ENCODE measurements around the gene APOL4.
"Not testable (repeated sequence)": the region's sequence is repeated elsewhere in the genome, so short reads cannot be mapped to it uniquely, and the experiment has no call there.

The APOL4 gene

DNA sequence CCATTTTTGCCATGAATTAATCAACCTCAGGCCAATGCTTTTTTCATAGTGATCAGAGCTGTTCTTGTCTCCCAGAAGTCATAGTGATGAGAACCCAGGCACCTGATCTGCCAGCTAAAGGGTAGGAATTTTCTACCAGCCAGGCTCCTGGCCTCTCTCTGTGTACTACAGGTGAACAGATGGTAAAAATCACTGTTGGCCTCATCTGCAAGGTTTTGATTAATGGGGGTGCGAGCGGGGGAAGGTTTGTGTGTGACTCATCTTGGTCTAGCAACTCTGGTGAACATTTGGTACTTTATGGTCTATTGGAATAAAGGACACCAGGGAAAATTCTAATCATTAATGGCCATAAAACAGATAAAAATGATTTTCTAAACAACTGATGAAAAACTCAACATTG is 14.4 kb upstream of the APOL4 start:
- H3K36me3 ChIP-seq = no peaks in the 10 kb centered on the region
- 0 out of 22 replicates have a peak, but pooled peaks cover 0 to under 1% (median 0%) of the 10 kb centered on the region in 11 experiments for H3K9me3 ChIP-seq (replicated peaks in 1 of 11)
- H3K4me3 ChIP-seq = no peak overlapping the region
- no peak overlapping the region for H3K4me2 ChIP-seq
- no peak for TF ChIP-seq Cebpa-rat (IDR thresholded peaks at IDR 0.05)
- H3K4me1 ChIP-seq = peaks cover 4 to 55% (median 31%) of the 10 kb centered on the region in 10 experiments
- no peak overlapping the region for H3K27ac ChIP-seq
- H4K20me1 ChIP-seq = no peaks in the 10 kb centered on the region
- no peaks in the 10 kb centered on the region for H3K27me3 ChIP-seq
- H3K9ac ChIP-seq = no peak overlapping the region

DNA sequence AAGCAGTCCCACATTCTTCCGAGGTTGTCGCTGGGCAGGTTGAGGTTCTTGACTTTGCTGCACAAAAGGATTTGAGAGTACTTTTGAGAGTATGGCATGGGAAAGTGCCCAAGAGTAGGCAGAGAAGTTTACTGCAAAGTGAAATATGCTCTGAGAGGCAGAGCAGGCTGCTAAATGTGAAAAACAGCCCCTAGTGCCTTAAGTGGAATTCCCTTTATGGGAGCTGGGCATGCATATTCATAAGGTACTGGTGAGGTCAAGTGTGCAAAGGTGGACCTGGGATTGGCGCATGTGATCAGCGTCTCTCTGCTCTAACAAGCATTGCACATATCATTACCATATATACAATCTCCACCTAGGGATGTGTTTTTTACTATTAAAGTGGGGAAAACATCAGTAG is 12.0 kb upstream of the APOL4 start:
- Histone ChIP-seq H3K27ac (no peak overlapping the region), H4K20me1 (no peaks in the 10 kb centered on the region), H3K4me3 (no peak overlapping the region), H3K4me1 (peaks cover 7 to 62% (median 36%) of the 10 kb centered on the region in 10 experiments), H3K9ac (no peak overlapping the region), H3K9me3 (replicated peaks in 1 of 11) (peaks cover 10 to 24% (median 22%) of the 10 kb centered on the region in 11 experiments; a peak in 20 of 22 replicates), H3K27me3 (no peaks in the 10 kb centered on the region), H3K4me2 (peak overlapping the region in 6 of 11 experiments; percentile 52 to 96 (median 76); a peak in 12 of 22 replicates), H3K36me3 (no peaks in the 10 kb centered on the region)
- no peak for TF ChIP-seq Cebpa-rat (IDR thresholded peaks at IDR 0.05)

DNA sequence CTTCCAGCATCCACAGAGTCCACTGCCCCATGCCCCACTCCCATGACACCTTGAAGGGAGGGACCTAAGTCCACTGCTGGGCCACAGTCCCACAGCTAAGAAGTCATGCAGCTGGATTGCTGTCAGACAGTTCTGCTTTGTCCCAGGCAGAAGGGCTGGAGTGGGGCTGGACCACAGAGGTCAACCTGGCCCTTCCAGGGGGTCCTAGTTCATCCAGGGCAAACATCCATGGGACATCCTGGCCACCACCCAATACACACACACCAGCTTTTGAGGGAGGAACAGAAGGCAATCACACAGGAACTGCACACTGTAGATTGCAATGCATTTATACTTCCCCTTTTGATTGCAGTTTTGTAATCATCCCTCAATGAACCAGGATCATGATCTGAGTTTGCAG is 11.3 kb upstream of the APOL4 start:
- Histone ChIP-seq H3K27me3 (no peaks in the 10 kb centered on the region), H3K4me1 (peaks cover 7 to 64% (median 36%) of the 10 kb centered on the region in 10 experiments), H3K4me3 (no peak overlapping the region), H3K27ac (peak overlapping the region in 3 of 11 experiments; percentile 24 to 56 (median 39); a peak in 6 of 22 replicates), H3K36me3 (no peaks in the 10 kb centered on the region), H3K4me2 (peak overlapping the region in 9 of 11 experiments; percentile 29 to 96 (median 73); a peak in 17 of 22 replicates), H3K9ac (no peak overlapping the region), H3K9me3 (replicated peaks in 1 of 11) (peaks cover 10 to 28% (median 25%) of the 10 kb centered on the region in 11 experiments; a peak in 20 of 22 replicates), H4K20me1 (no peaks in the 10 kb centered on the region)
- peak in 1 of 11 experiments; percentile 31; a peak in 1 of 22 replicates for TF ChIP-seq Cebpa-rat (IDR thresholded peaks at IDR 0.05)

DNA sequence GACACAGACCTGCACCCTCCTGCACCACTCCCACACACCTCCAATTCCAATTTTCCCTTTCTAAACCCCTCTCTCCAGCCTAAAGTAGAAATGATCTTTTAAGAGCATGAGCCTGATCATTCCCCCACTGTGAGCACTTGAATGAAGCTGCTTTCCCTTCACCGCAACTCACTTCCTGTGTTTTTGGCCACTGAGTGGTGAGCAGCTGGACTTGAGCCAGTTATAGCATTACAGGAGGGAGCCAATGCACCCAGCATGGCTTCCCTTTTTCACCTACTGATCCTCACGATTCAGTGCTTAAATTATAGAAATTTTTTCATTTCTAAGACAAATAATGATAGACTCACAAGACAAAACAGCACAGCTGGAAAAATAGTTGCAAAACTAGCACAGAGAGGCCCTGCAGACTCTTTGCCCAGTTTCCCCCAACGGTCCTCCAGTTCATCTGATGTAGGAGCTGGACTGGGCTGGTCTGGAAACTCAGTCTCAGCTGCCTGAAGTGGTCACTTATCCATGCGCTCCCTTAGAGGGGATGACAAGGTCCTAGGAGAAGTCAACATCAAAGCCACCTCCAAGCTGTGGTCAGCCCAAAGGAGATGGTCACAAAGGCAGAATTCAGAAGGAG is 9.7 kb upstream of the APOL4 start:
- no peaks in the 10 kb centered on the region for H3K27me3 ChIP-seq
- H3K9ac ChIP-seq = peak overlapping the region in 2 of 11 experiments; percentile 1 to 9; a peak in 1 of 22 replicates
- H3K4me2 ChIP-seq = peak overlapping the region; percentile 39 to 96 (median 73)
- no peaks in the 10 kb centered on the region for H4K20me1 ChIP-seq
- no peaks in the 10 kb centered on the region for H3K36me3 ChIP-seq
- H3K27ac ChIP-seq = peak overlapping the region in 4 of 11 experiments; percentile 11 to 65 (median 17); a peak in 5 of 22 replicates
- H3K4me1 ChIP-seq = peaks cover 7 to 79% (median 39%) of the 10 kb centered on the region in 10 experiments
- no peak overlapping the region; a peak in 1 of 20 replicates for H3K4me3 ChIP-seq
- no peak for TF ChIP-seq Cebpa-rat (IDR thresholded peaks at IDR 0.05)
- peaks cover 10 to 28% (median 25%) of the 10 kb centered on the region in 11 experiments; a peak in 20 of 22 replicates for H3K9me3 ChIP-seq (replicated peaks in 1 of 11)

DNA sequence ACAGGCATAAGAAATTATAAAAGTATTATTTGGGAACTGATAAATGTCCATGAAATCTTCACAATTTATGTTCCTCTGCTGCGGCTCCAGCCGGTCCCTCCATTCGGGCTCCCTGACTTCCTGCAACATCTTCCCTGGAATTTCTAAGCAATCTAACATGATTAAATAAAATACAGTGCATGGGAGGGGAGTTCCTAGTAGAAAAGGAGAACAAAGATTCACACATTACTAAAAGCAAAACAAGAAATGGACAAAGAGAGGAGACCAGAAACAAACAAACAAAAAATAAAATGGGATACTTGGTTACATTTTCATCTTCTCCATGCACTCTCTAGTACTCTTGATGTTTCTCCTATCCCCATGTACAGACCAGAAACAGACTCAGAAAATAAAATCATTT is 8.6 kb upstream of the APOL4 start:
- H4K20me1 ChIP-seq = no peaks in the 10 kb centered on the region
- H3K27ac ChIP-seq = peak overlapping the region in 3 of 11 experiments; percentile 11 to 65 (median 22); a peak in 3 of 22 replicates
- peaks cover 17 to 90% (median 49%) of the 10 kb centered on the region in 10 experiments for H3K4me1 ChIP-seq
- no peak for TF ChIP-seq Cebpa-rat (IDR thresholded peaks at IDR 0.05)
- no peak overlapping the region for H3K4me3 ChIP-seq
- H3K36me3 ChIP-seq = no peaks in the 10 kb centered on the region
- H3K27me3 ChIP-seq = no peaks in the 10 kb centered on the region
- peak overlapping the region in 6 of 11 experiments; percentile 73 to 96 (median 76); a peak in 11 of 22 replicates for H3K4me2 ChIP-seq
- H3K9ac ChIP-seq = 0 out of 22 replicates have a peak overlapping the region, but pooled peaks of 1 of the 11 experiments have one; percentile 1
- peaks cover 10 to 28% (median 25%) of the 10 kb centered on the region in 11 experiments; a peak in 20 of 22 replicates for H3K9me3 ChIP-seq (replicated peaks in 1 of 11)

DNA sequence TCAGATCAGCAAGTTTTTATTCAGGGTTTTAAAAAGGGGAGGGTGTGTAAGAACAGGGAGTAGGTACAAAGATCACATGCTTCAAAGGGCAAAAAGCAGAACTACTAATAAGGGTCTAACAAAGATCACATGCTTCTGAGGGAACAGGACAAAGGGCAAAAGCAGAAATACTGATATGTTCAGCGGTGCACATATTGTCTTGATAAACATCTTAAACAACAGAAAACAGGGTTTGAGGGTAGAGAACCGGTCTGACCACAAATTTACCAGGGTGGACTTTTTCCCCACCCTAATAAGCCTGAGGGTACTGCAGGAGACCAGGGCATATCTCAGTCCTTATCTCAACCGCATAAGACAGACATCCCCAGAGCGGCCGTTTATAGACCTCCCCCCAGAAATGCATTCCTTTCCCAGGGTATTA is 7.9 kb upstream of the APOL4 start:
- not testable (repeated sequence) for H3K27me3 ChIP-seq, H3K9ac ChIP-seq, H3K4me3 ChIP-seq, H4K20me1 ChIP-seq, H3K27ac ChIP-seq, H3K36me3 ChIP-seq
- Histone ChIP-seq H3K4me1 (peaks cover 17 to 92% (median 49%) of the 10 kb centered on the region in 10 experiments), H3K9me3 (replicated peaks in 1 of 11) (peaks cover 10 to 28% (median 25%) of the 10 kb centered on the region in 11 experiments; a peak in 20 of 22 replicates), H3K4me2 (peak overlapping the region in 2 of 11 experiments; percentile 88 to 96; a peak in 4 of 22 replicates)

DNA sequence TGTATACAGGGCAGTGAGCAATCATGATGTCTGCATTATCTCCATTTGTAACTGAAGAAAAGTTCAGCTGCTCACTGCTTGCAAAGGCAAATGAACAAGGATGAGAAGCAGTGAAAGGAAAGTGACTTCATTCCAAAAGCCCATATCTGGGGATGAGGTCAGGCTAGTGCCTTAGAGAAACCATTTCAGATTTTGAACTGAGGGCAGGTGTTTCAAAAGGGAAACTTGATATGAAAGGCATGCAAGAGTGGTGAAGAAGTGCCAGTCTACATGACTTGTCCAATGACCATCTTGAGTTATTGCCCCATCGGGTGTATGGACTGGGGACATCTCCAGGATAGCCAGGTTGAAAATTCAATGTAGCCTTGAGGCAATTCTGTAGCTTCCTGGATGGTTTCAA is 7.3 kb upstream of the APOL4 start:
- Histone ChIP-seq H3K36me3 (no peaks in the 10 kb centered on the region), H3K9me3 (replicated peaks in 1 of 11) (peaks cover 10 to 28% (median 25%) of the 10 kb centered on the region in 11 experiments; a peak in 20 of 22 replicates), H3K27ac (no peak overlapping the region), H3K9ac (no peak overlapping the region), H3K27me3 (no peaks in the 10 kb centered on the region), H4K20me1 (no peaks in the 10 kb centered on the region), H3K4me2 (peak overlapping the region in 2 of 11 experiments; percentile 88 to 96; a peak in 3 of 22 replicates), H3K4me1 (peaks cover 17 to 87% (median 48%) of the 10 kb centered on the region in 10 experiments), H3K4me3 (no peak overlapping the region)
- no peak for TF ChIP-seq Cebpa-rat (IDR thresholded peaks at IDR 0.05)

DNA sequence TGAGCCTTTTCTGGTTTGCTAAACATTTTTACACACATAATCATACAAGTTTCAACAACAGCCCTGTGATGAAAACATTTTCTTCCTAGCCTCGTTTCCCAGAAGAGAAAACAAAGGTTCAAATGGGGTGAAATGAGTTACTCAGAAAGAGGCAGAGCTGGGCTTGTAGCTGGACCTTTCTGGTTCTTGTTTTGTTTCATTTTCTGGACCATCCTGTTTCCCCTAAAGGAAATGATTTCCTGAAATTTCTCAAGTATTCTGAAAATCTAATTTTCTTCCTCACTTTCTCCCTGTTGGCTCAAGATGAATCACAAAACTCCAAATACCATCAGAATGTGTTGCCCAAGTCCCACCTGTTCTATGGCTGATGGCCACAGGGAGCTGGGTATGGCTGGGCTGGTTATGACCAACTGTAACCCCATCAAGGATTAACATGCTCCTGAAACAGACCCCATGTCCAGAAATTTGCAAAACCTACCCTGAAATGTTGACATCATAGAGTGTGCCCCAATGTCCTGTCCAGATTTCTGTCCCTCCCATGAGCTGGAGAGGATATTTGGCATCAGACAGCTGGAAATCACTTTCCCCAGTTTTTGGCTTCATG is 6.7 kb upstream of the APOL4 start:
- Histone ChIP-seq H3K4me2 (peak overlapping the region in 2 of 11 experiments; percentile 5 to 88; a peak in 3 of 22 replicates), H3K4me1 (peaks cover 17 to 81% (median 42%) of the 10 kb centered on the region in 10 experiments), H3K27me3 (no peaks in the 10 kb centered on the region), H3K9me3 (replicated peaks in 1 of 11) (peaks cover 10 to 28% (median 25%) of the 10 kb centered on the region in 11 experiments; a peak in 20 of 22 replicates), H3K27ac (no peak overlapping the region), H3K36me3 (no peaks in the 10 kb centered on the region), H3K4me3 (no peak overlapping the region), H3K9ac (no peak overlapping the region), H4K20me1 (no peaks in the 10 kb centered on the region)
- no peak for TF ChIP-seq Cebpa-rat (IDR thresholded peaks at IDR 0.05)

DNA sequence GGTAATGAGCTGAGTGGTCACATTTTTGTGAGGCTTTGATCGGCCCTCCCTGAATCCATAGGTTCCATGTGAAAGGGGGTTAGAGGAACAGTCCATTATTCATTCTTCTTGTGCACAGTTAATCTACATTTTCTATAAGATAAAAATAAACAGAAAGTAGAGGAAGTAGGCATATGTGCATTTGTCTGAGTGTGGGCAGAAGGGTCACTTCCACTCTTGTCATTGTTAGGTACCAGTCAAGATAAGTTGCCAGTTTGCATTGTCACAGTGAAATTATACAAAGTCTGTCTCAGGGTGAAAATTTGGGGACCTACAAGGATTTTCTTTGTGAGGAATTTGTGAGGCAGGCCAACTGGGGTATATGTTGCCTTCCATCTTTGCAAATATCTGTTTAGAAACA is 4.6 kb upstream of the APOL4 start:
- H3K27me3 ChIP-seq = no peaks in the 10 kb centered on the region
- no peak overlapping the region for H3K27ac ChIP-seq
- peaks cover 10 to 28% (median 25%) of the 10 kb centered on the region in 11 experiments; a peak in 20 of 22 replicates for H3K9me3 ChIP-seq (replicated peaks in 1 of 11)
- no peaks in the 10 kb centered on the region for H3K36me3 ChIP-seq
- H4K20me1 ChIP-seq = no peaks in the 10 kb centered on the region
- H3K4me2 ChIP-seq = peak overlapping the region; percentile 40 to 79 (median 62)
- no peak for TF ChIP-seq Cebpa-rat (IDR thresholded peaks at IDR 0.05)
- H3K9ac ChIP-seq = no peak overlapping the region
- H3K4me3 ChIP-seq = no peak overlapping the region
- peaks cover 25 to 71% (median 39%) of the 10 kb centered on the region in 10 experiments for H3K4me1 ChIP-seq

DNA sequence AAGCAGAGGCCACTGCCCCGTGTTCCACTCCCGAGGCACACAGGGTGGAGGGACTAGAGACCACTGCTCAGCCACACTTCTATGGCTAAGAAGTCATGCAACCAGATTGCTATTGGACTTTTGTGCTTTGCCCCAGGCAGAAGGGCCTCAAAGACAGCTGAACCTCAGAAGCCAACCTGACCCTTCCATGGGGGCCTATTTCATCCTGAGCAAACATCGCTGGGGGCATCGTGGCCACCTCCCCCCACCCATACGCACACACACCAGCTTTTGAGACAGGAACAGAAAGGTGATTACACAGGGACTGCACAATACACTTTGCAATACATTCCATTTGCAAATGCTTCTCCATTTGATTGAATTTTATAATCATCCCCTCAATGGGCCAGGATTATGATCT is 4.0 kb upstream of the APOL4 start:
- not testable (repeated sequence) for H3K27me3 ChIP-seq, H3K9ac ChIP-seq, H3K27ac ChIP-seq, H3K4me3 ChIP-seq, H3K36me3 ChIP-seq, H4K20me1 ChIP-seq
- peaks cover 19 to 64% (median 33%) of the 10 kb centered on the region in 10 experiments for H3K4me1 ChIP-seq
- H3K9me3 ChIP-seq (replicated peaks in 1 of 11) = peaks cover 10 to 26% (median 24%) of the 10 kb centered on the region in 11 experiments; a peak in 20 of 22 replicates
- H3K4me2 ChIP-seq = peak overlapping the region; percentile 40 to 79 (median 62)
